HepG2 (cell line): ENCODE results near the gene HDAC4.

Source experiments
- POLR2AphosphoS2 ChIP-seq: IDR thresholded peaks from 2 replicates; pipeline ENCODE4 v1.6.1; 2011; ENCODE audit warnings: low read depth, low read length, improper control_type of control experiment
- ZNF513 ChIP-seq: sonication (generic); formaldehyde crosslinking; conservative IDR thresholded peaks from 2 replicates; pipeline ENCODE4 v1.5.0; 2020; ENCODE audit warnings: missing genetic modification reagents
- ZNF644 ChIP-seq: IDR thresholded peaks from 2 replicates; pipeline ENCODE4 v1.6.1; 2016; ENCODE audit warnings: low read depth

DNA sequence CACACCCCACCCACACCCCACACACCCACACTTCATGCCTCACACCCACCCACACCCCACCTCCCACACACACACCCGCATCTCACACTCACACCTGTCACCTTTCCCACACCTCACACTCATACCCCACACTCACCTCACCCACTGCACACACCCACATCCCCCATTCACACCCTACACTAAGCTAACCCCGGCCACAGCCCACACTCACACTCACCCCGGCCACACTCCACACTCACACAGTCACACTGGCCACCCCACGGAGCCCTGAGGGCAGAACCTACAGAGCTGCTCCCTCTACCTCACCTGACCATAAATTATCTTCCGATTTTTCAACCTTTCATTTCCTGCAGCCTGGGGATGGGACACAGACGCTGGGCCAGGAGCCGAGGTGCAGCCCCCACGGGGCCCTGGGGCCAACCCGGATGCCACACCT is 241.3 kb downstream of the HDAC4 start:
- TF ChIP-seq ZNF513 (CRISPR knock-in tag): no peak
- no peak for TF ChIP-seq POLR2AphosphoS2
- no peak for TF ChIP-seq ZNF644 (CRISPR knock-in tag)
